Activated T-cell treated with anti-CD3 and anti-CD28 coated beads, Interleukin-2, amount 50 U/mL, for 72 hours (primary cell): ENCODE data around the gene IFT22. TPM values are rescaled to one million over a fixed set of nuclear protein-coding genes. Genes with fewer than 3 reads are reported as not detected.
"Not testable (repeated sequence)": the region's sequence is repeated elsewhere in the genome, so short reads cannot be mapped to it uniquely, and the experiment has no call there.

Experiments
- ATAC-seq, 2 donors: fragments of 150-1000 bp; cut with Tn5 transposase; replicated peaks in 1 of 2; 2 replicates each; pipeline ENCODE4 v1.10.0; 2021; ENCODE audit warnings: moderate library complexity in 2 of 2, mild to moderate bottlenecking in 1 of 2
- DNase-seq, 2 donors: peaks; one replicate each; pipeline ENCODE4 v3.0.0; 2021 to 2022; ENCODE audit warnings: mixed read lengths in 1 of 2
- H3K27ac Mint-ChIP-seq: one replicate; pipeline ENCODE4 v1.8.0; 2022; ENCODE audit warnings: mild to moderate bottlenecking, moderate library complexity, mixed read lengths
- H3K27me3 Mint-ChIP-seq: one replicate; pipeline ENCODE4 v1.8.0; 2022; ENCODE audit warnings: low read depth, mixed read lengths
- H3K36me3 Mint-ChIP-seq, 2 donors: one replicate each; pipeline ENCODE4 v1.8.0; 2022; ENCODE audit warnings: mixed read lengths in 2 of 2, mild to moderate bottlenecking in 1 of 2; ENCODE audit not compliant: insufficient read depth in 2 of 2
- H3K4me1 Mint-ChIP-seq: one replicate; pipeline ENCODE4 v1.8.0; 2022; ENCODE audit warnings: low read depth, mixed read lengths
- H3K4me3 Mint-ChIP-seq, 2 donors: one replicate each; pipeline ENCODE4 v1.8.0; 2022; ENCODE audit warnings: mild to moderate bottlenecking in 2 of 2, mixed read lengths in 2 of 2, moderate library complexity in 2 of 2
- H3K9me3 Mint-ChIP-seq, 2 donors: one replicate each; pipeline ENCODE4 v1.8.0; 2022; ENCODE audit warnings: mixed read lengths in 2 of 2
- total RNA-seq, 2 donors: library from RNA; stranded (reverse); gene quantifications; one replicate each; pipeline ENCODE4 v1.2.3, GENCODE V29; 2022

The IFT22 gene
- total RNA-seq, 2 donors from 2014 or later, result 4.7 to 5.1 TPM

- Mint-ChIP-seq H3K9me3 (peaks cover 10% of the 10 kb centered on the region in 2 donors), H3K4me3 (peak overlapping the region in 1 of 2 donors; percentile 1), H3K36me3 (peaks cover 14 to 18% of the 10 kb centered on the region in 2 donors), H3K4me1 (no peaks in the 10 kb centered on the region), H3K27ac (no peak overlapping the region), H3K27me3 (peaks cover 51% of the 10 kb centered on the region)
- no peak for DNase-seq
- no peak for ATAC-seq
Observed at GRCh38 chr7:101300465-101301376, 20.9 kb downstream of the IFT22 start.

DNA sequence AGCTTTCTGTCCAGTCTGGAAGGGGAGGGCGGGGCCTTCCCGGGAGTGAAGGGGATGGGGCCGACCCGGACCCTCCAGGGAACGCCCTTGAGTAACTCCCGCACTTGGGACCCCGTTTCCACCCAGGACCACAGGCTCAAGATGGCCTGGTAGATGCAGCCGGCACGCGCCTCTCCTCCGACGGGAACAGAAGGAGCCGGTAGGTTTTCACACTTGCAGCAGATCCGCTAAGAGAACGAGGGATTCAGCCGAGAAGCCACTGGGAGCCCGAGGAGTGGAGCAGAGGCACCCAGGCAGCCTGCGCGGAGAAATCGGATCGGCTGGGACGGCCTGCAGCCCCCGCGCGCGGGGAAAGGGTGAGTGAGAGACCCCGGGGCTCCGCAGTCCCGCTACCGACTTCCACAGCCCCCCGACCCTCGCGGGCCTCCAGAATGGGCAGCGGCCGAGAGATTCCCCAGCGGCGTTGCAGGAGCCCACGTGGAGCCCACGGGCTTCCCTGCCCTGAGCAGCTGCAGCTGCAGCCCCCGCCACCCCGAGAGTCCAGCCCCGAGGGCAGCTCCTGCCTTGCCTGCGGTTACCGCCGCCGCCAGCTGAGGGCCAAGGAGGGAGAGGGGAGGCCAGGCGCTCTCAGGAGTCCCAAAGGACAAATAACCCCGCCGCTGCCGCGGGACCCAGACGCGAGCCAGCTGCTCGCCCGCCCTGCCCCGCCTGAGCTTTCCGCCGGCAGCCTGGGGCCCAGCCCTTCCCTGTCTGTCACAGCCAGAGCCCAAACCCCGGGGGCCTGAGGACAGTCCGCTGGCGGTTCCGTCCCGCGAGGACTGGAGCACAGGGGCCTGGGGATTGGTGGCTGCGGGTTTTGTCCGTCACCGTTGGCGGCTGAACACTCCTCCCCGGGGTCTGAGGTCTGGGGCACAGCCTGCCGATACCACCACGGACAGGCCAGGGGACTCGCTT, 21.8 kb downstream of the IFT22 start:
- Mint-ChIP-seq H3K9me3 (peaks cover 10% of the 10 kb centered on the region in 2 donors), H3K27ac (no peak overlapping the region), H3K27me3 (peaks cover 56% of the 10 kb centered on the region), H3K4me1 (no peaks in the 10 kb centered on the region), H3K4me3 (peak overlapping the region; percentile 16 to 52), H3K36me3 (peaks cover 14 to 18% of the 10 kb centered on the region in 2 donors)
- ATAC-seq, result no peak
- DNase-seq, result no peak

GRCh38 chr7:101294832-101295121, 26.8 kb downstream of the IFT22 start:
- peaks cover 0 to 2% of the 10 kb centered on the region in 2 donors for H3K36me3 Mint-ChIP-seq
- no peak overlapping the region for H3K27ac Mint-ChIP-seq
- ATAC-seq, result no peak
- H3K4me3 Mint-ChIP-seq, result no peak overlapping the region
- H3K9me3 Mint-ChIP-seq, result no peaks in the 10 kb centered on the region
- no peak for DNase-seq
- H3K4me1 Mint-ChIP-seq, result peaks cover 9% of the 10 kb centered on the region
- peaks cover 43% of the 10 kb centered on the region for H3K27me3 Mint-ChIP-seq

GRCh38 chr7:101294039-101294831, 27.4 kb downstream of the IFT22 start:
- H3K27me3 Mint-ChIP-seq, result peaks cover 43% of the 10 kb centered on the region
- no peaks in the 10 kb centered on the region for H3K9me3 Mint-ChIP-seq

DNA sequence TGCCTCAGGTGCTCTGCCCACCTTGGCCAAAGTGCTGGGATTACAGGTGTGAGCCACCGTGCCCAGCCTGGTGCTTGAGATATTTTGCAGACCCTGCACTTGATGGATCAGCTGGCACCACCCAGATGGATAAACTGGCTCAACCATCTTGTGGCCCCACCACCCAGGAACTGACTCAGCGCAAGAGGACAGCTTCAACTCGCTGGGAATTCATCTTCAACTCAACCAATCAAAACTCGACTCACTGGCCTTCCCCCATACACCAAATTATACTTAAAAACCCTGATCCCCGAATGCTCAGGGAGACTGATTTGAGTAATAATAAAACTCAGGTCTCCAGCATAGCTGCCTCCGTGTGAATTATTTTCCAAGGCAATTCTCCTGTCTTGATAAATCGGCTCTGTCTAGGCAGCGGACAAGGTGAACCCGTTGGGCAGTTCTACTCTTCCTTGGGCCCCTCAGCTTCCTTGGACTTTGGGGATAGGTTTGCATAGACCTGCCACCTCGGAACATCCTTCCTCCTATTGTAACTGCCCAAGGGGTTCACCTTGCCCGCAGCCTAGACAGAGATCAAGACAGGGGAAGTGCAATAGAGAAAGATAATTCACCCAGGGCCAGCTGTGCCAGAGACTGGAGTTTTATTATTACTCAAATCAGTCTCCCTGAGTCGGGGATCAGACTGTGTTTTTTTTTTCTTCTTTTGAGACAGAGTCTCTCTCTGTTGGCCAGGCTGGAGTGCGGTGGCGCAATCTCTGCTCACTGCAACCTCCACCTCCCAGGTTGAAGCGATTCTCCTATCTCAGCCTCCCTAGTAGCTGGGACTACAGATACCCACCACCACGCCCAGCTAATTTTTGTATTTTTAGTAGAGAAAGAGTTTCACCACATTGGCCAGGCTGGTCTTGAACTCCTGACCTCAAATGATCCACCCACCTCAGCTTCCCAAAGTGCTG, 28.3 kb downstream of the IFT22 start:
- not testable (repeated sequence) for DNase-seq, ATAC-seq, H3K36me3 Mint-ChIP-seq, H3K4me1 Mint-ChIP-seq, H3K27ac Mint-ChIP-seq, H3K4me3 Mint-ChIP-seq, H3K9me3 Mint-ChIP-seq
- peaks cover 38% of the 10 kb centered on the region for H3K27me3 Mint-ChIP-seq

More at GRCh38 chr7:101294039-101294831, 27.4 kb downstream of the IFT22 start:
- DNase-seq, result no peak
- no peak for ATAC-seq
- H3K4me1 Mint-ChIP-seq, result peaks cover 9% of the 10 kb centered on the region
- H3K4me3 Mint-ChIP-seq, result no peak overlapping the region
- no peaks in the 10 kb centered on the region for H3K36me3 Mint-ChIP-seq
- H3K27ac Mint-ChIP-seq, result no peak overlapping the region

DNA sequence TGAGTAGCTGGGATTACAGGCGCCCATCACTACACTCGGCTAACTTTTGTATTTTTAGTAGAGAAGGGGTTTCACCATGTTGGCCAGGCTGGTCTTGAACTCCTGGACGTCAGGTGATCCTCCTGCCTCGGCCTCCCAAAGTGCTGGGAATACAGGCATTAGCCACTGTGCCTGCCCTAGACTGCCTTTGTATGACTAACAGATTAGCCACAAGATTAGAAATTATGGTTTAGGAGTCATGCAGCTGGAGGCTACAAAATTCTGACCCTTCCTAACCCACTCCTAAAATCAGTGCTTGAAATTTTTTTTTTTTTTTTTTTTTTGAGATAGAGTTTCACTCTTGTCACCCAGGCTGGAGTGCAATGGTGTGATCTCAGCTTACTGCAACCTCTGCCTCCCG, 29.0 kb downstream of the IFT22 start:
- H3K4me1 Mint-ChIP-seq, H3K36me3 Mint-ChIP-seq, ATAC-seq, H3K4me3 Mint-ChIP-seq, DNase-seq, H3K9me3 Mint-ChIP-seq, H3K27ac Mint-ChIP-seq: not testable (repeated sequence)
- peaks cover 32% of the 10 kb centered on the region for H3K27me3 Mint-ChIP-seq

- H3K27me3 Mint-ChIP-seq, result peaks cover 28% of the 10 kb centered on the region
- not testable (repeated sequence) for H3K36me3 Mint-ChIP-seq, H3K9me3 Mint-ChIP-seq, H3K27ac Mint-ChIP-seq, H3K4me3 Mint-ChIP-seq
- H3K4me1 Mint-ChIP-seq, result peaks cover 16% of the 10 kb centered on the region
- ATAC-seq (peak; percentile 67 to 69), DNase-seq (peak; percentile 63 to 66)
Observed at GRCh38 chr7:101290186-101291037, 31.2 kb downstream of the IFT22 start.

DNA sequence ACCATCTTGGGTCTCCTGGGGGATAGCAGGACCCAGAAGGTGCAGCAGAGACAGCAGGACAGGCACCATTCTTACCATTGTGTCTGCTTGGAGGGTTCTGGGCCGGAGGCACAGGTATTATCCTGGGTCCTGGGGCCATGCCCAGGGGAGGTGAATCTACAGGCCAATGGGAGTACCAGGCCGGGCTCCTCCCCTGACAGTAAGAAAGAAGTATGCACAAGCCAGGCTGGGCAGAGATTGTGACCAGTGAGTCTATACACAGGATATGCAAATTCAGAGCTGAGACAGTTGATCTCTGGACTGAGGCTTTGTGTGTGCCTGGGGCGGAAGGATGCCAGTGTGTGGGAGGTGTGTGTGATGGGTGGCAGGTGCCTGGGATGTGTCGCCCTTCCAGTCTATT, 31.9 kb downstream of the IFT22 start:
- peak; percentile 52 to 84 for ATAC-seq
- Mint-ChIP-seq H3K27me3 (peaks cover 23% of the 10 kb centered on the region), H3K4me1 (peaks cover 16% of the 10 kb centered on the region)
- not testable (repeated sequence) for DNase-seq, H3K27ac Mint-ChIP-seq, H3K4me3 Mint-ChIP-seq, H3K36me3 Mint-ChIP-seq, H3K9me3 Mint-ChIP-seq

GRCh38 chr7:101288439-101288838, 33.2 kb downstream of the IFT22 start:
- DNase-seq (no peak), ATAC-seq (no peak)
- Mint-ChIP-seq H3K27me3 (peaks cover 20% of the 10 kb centered on the region), H3K36me3 (no peaks in the 10 kb centered on the region), H3K9me3 (no peaks in the 10 kb centered on the region), H3K27ac (no peak overlapping the region), H3K4me1 (peaks cover 16% of the 10 kb centered on the region), H3K4me3 (no peak overlapping the region)

DNA sequence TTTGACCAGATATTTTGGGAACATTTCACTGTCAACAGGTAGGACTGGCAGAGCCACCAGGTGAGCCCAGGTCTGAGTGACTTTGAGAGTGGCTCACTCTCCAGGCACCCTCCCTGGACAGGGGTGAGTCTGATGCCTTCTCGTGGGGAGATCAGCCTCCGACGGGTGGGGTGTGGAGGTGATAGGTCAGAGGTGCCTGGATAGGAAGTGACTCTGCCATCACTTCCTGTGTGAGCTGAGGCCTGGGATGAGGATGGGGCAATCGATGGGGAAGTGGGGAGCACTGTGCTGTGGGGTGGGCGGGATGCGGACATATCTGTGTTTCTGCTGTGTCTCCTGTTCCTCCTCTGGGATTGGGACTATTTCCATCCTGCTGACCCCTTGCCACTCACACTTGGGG, 34.6 kb downstream of the IFT22 start:
- Mint-ChIP-seq H3K27ac (no peak overlapping the region), H3K4me3 (no peak overlapping the region), H3K36me3 (no peaks in the 10 kb centered on the region), H3K9me3 (no peaks in the 10 kb centered on the region), H3K27me3 (peaks cover 16% of the 10 kb centered on the region), H3K4me1 (peaks cover 23% of the 10 kb centered on the region)
- ATAC-seq, result no peak
- no peak for DNase-seq

DNA sequence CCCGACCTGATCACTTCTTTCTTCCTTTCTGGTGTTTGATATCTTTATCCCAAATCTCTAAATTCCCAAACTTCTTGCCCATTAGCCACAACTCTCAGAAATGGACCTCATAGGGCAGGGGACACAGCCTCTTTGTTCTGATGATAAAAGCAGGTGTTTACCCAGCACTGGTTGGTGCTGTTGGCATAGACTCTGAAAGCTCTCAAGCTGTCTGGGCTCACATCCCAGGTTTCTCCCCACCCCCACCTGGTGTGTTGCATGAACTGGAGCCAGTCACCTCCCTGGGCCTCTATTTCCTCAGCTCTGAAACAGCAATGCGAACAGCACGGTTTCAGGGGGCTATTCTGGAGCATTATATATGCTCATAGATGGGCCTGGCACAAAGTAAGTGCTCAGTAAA, 35.7 kb downstream of the IFT22 start:
- Mint-ChIP-seq H3K27me3 (peaks cover 13% of the 10 kb centered on the region), H3K4me1 (peaks cover 23% of the 10 kb centered on the region)
- not testable (repeated sequence) for H3K9me3 Mint-ChIP-seq, ATAC-seq, DNase-seq, H3K4me3 Mint-ChIP-seq, H3K27ac Mint-ChIP-seq, H3K36me3 Mint-ChIP-seq
